Glutamatergic neuron (in vitro differentiated cells): Measurements from ENCODE around the gene ATP23. TPM values are rescaled to one million over a fixed set of nuclear protein-coding genes. Genes with fewer than 3 reads are reported as not detected.

ENCODE experiments used
- DNase-seq: peaks from one replicate; pipeline ENCODE4 v3.0.0; 2022
- H3K27ac Mint-ChIP-seq: one replicate; pipeline ENCODE4 v1.8.0; 2020; ENCODE audit warnings: mild to moderate bottlenecking, mixed read lengths, inconsistent platforms; ENCODE audit not compliant: unreplicated experiment
- H3K27me3 Mint-ChIP-seq: one replicate; pipeline ENCODE4 v1.8.0; 2020; ENCODE audit warnings: mild to moderate bottlenecking, moderate library complexity, mixed read lengths, inconsistent platforms; ENCODE audit not compliant: unreplicated experiment
- H3K36me3 Mint-ChIP-seq: one replicate; pipeline ENCODE4 v1.8.0; 2020; ENCODE audit warnings: mild to moderate bottlenecking, mixed read lengths, inconsistent platforms; ENCODE audit not compliant: unreplicated experiment
- H3K4me1 Mint-ChIP-seq: one replicate; pipeline ENCODE4 v1.8.0; 2020; ENCODE audit warnings: mild to moderate bottlenecking, low read depth, mixed read lengths, inconsistent platforms; ENCODE audit not compliant: unreplicated experiment
- H3K4me3 Mint-ChIP-seq: one replicate; pipeline ENCODE4 v1.8.0; 2020; ENCODE audit warnings: mild to moderate bottlenecking, mixed read lengths, inconsistent platforms; ENCODE audit not compliant: unreplicated experiment
- H3K9me3 Mint-ChIP-seq: one replicate; pipeline ENCODE4 v1.8.0; 2020; ENCODE audit warnings: mild to moderate bottlenecking, moderate library complexity, mixed read lengths, inconsistent platforms; ENCODE audit not compliant: unreplicated experiment
- long read RNA-seq: library from polyadenylated mRNA; unstranded; transcript quantifications from one replicate; pipeline ENCODE4 v2.0.0, GENCODE V29; 2020; ENCODE audit not compliant: unreplicated experiment
- total RNA-seq: library from RNA; stranded (reverse); fragmentation: NEBNext Ultra II Directional; extraction: Animal tissue kit (Norgen Biotek cat#: 25700); gene quantifications from one replicate; pipeline ENCODE4 v1.2.1, GENCODE V29; 2021; ENCODE audit not compliant: unreplicated experiment
- TF ChIP-seq, protein P1 (sequence below): fragments of 200-600 bp; sonication (generic); IDR thresholded peaks from one replicate; pipeline ENCODE4 v1.5.0; 2021; ENCODE audit not compliant: partially characterized antibody, unreplicated experiment

The ATP23 gene, protein sequence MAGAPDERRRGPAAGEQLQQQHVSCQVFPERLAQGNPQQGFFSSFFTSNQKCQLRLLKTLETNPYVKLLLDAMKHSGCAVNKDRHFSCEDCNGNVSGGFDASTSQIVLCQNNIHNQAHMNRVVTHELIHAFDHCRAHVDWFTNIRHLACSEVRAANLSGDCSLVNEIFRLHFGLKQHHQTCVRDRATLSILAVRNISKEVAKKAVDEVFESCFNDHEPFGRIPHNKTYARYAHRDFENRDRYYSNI
- 1.3 TPM for total RNA-seq
- long read RNA-seq, partial matches to known transcripts: 0 of 2 reads
- long read RNA-seq, other reads (novel, unspliced or antisense): 0 of 2 reads

- TF ChIP-seq, protein P1, sequence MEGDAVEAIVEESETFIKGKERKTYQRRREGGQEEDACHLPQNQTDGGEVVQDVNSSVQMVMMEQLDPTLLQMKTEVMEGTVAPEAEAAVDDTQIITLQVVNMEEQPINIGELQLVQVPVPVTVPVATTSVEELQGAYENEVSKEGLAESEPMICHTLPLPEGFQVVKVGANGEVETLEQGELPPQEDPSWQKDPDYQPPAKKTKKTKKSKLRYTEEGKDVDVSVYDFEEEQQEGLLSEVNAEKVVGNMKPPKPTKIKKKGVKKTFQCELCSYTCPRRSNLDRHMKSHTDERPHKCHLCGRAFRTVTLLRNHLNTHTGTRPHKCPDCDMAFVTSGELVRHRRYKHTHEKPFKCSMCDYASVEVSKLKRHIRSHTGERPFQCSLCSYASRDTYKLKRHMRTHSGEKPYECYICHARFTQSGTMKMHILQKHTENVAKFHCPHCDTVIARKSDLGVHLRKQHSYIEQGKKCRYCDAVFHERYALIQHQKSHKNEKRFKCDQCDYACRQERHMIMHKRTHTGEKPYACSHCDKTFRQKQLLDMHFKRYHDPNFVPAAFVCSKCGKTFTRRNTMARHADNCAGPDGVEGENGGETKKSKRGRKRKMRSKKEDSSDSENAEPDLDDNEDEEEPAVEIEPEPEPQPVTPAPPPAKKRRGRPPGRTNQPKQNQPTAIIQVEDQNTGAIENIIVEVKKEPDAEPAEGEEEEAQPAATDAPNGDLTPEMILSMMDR: no peak
- H3K4me1 Mint-ChIP-seq: peaks cover 3% of the 10 kb centered on the region
- peak; percentile 84 for DNase-seq
- no peaks in the 10 kb centered on the region for H3K36me3 Mint-ChIP-seq
- H3K27me3 Mint-ChIP-seq: peaks cover 6% of the 10 kb centered on the region
- H3K27ac Mint-ChIP-seq: peak within 1 kb of the TSS; percentile 90
- peaks cover 7% of the 10 kb centered on the region for H3K9me3 Mint-ChIP-seq
- peak within 1 kb of the TSS; percentile 95 for H3K4me3 Mint-ChIP-seq
These were observed at the start of gene ATP23 for GRCh38 chr12:57941165-57941894. Gene ATP23, plus strand, starts transcription at chr12:57941567. Its CDS starts 135 bp downstream, at chr12:57941702.

- H3K4me3 Mint-ChIP-seq: no peak overlapping the region
- H3K9me3 Mint-ChIP-seq: peaks cover 20% of the 10 kb centered on the region
- peaks cover 10% of the 10 kb centered on the region for H3K27me3 Mint-ChIP-seq
- TF ChIP-seq, protein P1: no peak
- DNase-seq: no peak
- H3K36me3 Mint-ChIP-seq: no peaks in the 10 kb centered on the region
- H3K27ac Mint-ChIP-seq: peak overlapping the region; percentile 49
- H3K4me1 Mint-ChIP-seq: peaks cover 51% of the 10 kb centered on the region
These were observed 49.0 kb upstream of the ATP23 start for GRCh38 chr12:57892232-57892972.

- H3K9me3 Mint-ChIP-seq: peaks cover 21% of the 10 kb centered on the region
- peak overlapping the region; percentile 97 for H3K27ac Mint-ChIP-seq
- H3K36me3 Mint-ChIP-seq: no peaks in the 10 kb centered on the region
- peaks cover 57% of the 10 kb centered on the region for H3K4me1 Mint-ChIP-seq
- TF ChIP-seq, protein P1: no peak
- H3K27me3 Mint-ChIP-seq: peaks cover 10% of the 10 kb centered on the region
- peak overlapping the region; percentile 57 for H3K4me3 Mint-ChIP-seq
- DNase-seq: no peak
These were observed 47.7 kb upstream of the ATP23 start for GRCh38 chr12:57893431-57894353.

DNA sequence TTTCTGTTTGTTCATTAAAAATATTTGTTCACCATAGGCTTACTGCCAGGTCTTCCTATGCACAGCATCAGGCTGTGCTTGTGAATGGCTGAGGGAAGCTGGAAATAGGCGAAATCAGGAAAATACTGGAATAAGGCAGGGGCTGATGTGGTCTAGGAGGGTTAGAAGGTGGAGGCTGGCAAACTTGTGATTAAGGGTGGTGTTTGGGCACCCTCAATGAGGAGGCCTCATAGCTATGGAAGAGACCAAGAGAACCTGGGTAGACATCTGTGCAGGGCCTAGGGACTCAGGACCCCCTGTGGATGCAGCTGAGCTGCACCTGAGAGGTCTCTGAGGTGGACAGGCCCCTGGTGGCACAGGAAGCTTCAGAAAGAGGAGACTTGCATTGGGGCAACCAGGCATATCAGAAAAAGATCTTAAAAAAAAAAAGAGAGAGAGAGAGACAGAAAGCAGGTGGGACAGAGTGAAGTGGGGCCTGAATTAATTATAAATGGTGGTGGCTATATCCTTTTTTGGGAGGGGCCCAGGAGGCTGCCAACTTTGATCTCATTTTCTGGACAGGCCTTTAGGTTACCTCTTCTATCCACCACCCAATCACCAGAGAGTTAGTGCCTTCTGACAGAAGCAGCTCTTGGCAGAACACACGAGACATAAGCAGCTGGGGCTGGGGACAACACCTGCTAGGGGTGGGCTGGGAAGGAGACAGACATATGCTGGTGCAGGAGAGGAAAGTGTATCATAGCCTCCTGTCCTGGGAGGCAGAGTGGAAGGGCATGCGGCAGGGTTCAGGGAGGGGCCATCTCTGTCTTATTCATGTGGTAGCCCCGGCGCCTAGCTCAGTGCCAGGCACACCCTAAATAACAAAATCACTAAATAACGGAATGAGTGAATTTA lies 46.7 kb upstream of the ATP23 start:
- Mint-ChIP-seq H3K27me3 (peaks cover 10% of the 10 kb centered on the region), H3K4me1 (peaks cover 55% of the 10 kb centered on the region)

More for the DNA sequence above, 46.7 kb upstream of the ATP23 start:
- TF ChIP-seq, protein P1: no peak
- Mint-ChIP-seq H3K36me3 (no peaks in the 10 kb centered on the region), H3K4me3 (peak overlapping the region; percentile 58), H3K27ac (peak overlapping the region; percentile 97), H3K9me3 (peaks cover 21% of the 10 kb centered on the region)
- DNase-seq: peak; percentile 62
